ENCODE measurements around the gene KPNA5. TPM values are rescaled to one million over a fixed set of nuclear protein-coding genes. Genes with fewer than 3 reads are reported as not detected.

Gene KPNA5
- total RNA-seq (10 to 100 TPM in 3 of 9 donors, 1 to 10 TPM in 6; 3.1 to 12.5 (median 9.1) TPM), polyA plus RNA-seq (1 to 10 TPM; 1.6 to 2.6 TPM)
- long read RNA-seq, donor 1, full-length matches to known transcripts, result 3 of 5 reads
- long read RNA-seq, donor 1, partial matches to known transcripts, result 0 of 5 reads
- long read RNA-seq, donor 1, other reads (novel, unspliced or antisense), result 2 of 5 reads
- long read RNA-seq, donor 2, full-length matches to known transcripts, result 10 of 13 reads
- long read RNA-seq, donor 2, partial matches to known transcripts, result 1 of 13 reads
- long read RNA-seq, donor 2, other reads (novel, unspliced or antisense), result 2 of 13 reads
- long read RNA-seq, donor 3, full-length matches to known transcripts, result 4 of 6 reads
- long read RNA-seq, donor 3, partial matches to known transcripts, result 0 of 6 reads
- long read RNA-seq, donor 3, other reads (novel, unspliced or antisense), result 2 of 6 reads

- peak; percentile 97 to 99 (median 98) for ATAC-seq
- Histone ChIP-seq H3K4me3 (peak within 1 kb of the TSS; percentile 46 to 96 (median 77)), H3K9me3 (peaks cover 0 to 2% (median 0%) of the 10 kb centered on the region in 12 donors), H3K36me3 (peaks cover 0 to 12% (median 0%) of the 10 kb centered on the region in 9 donors), H3K27me3 (no peaks in the 10 kb centered on the region), H3K4me1 (peaks cover 0 to 29% (median 9%) of the 10 kb centered on the region in 12 donors), H3K27ac (peak within 1 kb of the TSS; percentile 67 to 95 (median 92))
- peak; percentile 90 to 94 (median 94) for DNase-seq
- 0 to 1% (median 0%) methylated on average over 52 to 69 of the region's 69 CpGs for WGBS, 4 donors
- TF ChIP-seq POLR2A (IDR thresholded peaks at IDR 0.05), result peak in 1 of 2 donors; percentile 79
- no peak for TF ChIP-seq CTCF (IDR thresholded peaks at IDR 0.05)
- intact Hi-C loops (cut with DNase I), result loop anchor here in 1 of 10 donors (1.0 kb wide), 1 partner anchor 13 kb away; the partner anchor contains the start of gene ZUP1
Measured at GRCh38 chr6:116680880-116681672, at the start of gene KPNA5. Gene KPNA5, plus strand, starts transcription at chr6:116681211. Its CDS starts 124 bp downstream, at chr6:116681335.

GRCh38 chr6:116631379-116631990 lies 49.5 kb upstream of the KPNA5 start:
- Histone ChIP-seq H3K27ac (no peak overlapping the region), H3K27me3 (no peaks in the 10 kb centered on the region), H3K9me3 (no peaks in the 10 kb centered on the region), H3K4me3 (no peak overlapping the region), H3K4me1 (no peaks in the 10 kb centered on the region), H3K36me3 (peaks cover 0 to 34% (median 20%) of the 10 kb centered on the region in 9 donors)
- intact Hi-C loops (cut with DNase I), result no loop called here
- peak in 2 of 4 donors; percentile 29 to 57 for ATAC-seq
- 46 to 61% (median 53%) methylated on average over 5 of the region's 5 CpGs for WGBS, 4 donors
- TF ChIP-seq POLR2A (IDR thresholded peaks at IDR 0.05), result no peak
- no peak for TF ChIP-seq CTCF (IDR thresholded peaks at IDR 0.05)
- no peak for DNase-seq

- H3K9me3 ChIP-seq, result no peaks in the 10 kb centered on the region
- ATAC-seq (no peak), DNase-seq (no peak)
- intact Hi-C loops (cut with DNase I), result no loop called here
- 89 to 92% (median 89%) methylated on average over 2 of the region's 2 CpGs for WGBS, 4 donors
- no peak overlapping the region for H3K4me3 ChIP-seq
- no peaks in the 10 kb centered on the region for H3K27me3 ChIP-seq
- H3K27ac ChIP-seq, result no peak overlapping the region
- TF ChIP-seq POLR2A (IDR thresholded peaks at IDR 0.05), result no peak
- TF ChIP-seq CTCF (IDR thresholded peaks at IDR 0.05), result no peak
- H3K4me1 ChIP-seq, result no peaks in the 10 kb centered on the region
- H3K36me3 ChIP-seq, result peaks cover 0 to 41% (median 24%) of the 10 kb centered on the region in 9 donors
Measured at GRCh38 chr6:116633685-116634084, 47.3 kb upstream of the KPNA5 start.
